AG04450 (cell line): ENCODE data around the gene CCL2. TPM values are rescaled to one million over a fixed set of nuclear protein-coding genes. Genes with fewer than 3 reads are reported as not detected.

Source experiments
- CTCF ChIA-PET: fragments of 300-600, 350-600 bp; formaldehyde crosslinking; extraction: SDS; loops from one replicate; lab custom pipeline; 2022; ENCODE audit warnings: antibody characterized with exemption, inconsistent platforms; lab: Charles Lee
- POLR2A ChIA-PET: fragments of 350-600 bp; formaldehyde crosslinking; extraction: SDS; loops from one replicate; lab custom pipeline; 2021; ENCODE audit warnings: antibody characterized with exemption, inconsistent platforms; lab: Yijun Ruan, JAX
- DNase-seq: peaks from one replicate; pipeline ENCODE4 v3.0.0-alpha.2; 2011; ENCODE audit warnings: low read depth, low spot score
- H3K27ac ChIP-seq: one replicate; pipeline ENCODE4 v1.5.1; 2012; ENCODE audit warnings: low read depth, low read length, control low read depth
- H3K27me3 ChIP-seq: one replicate; pipeline ENCODE4 v1.6.0; 2012; ENCODE audit warnings: low read length; ENCODE audit not compliant: control insufficient read depth, insufficient read depth
- H3K4me3 ChIP-seq: 2 replicates; pipeline ENCODE4 v1.5.1; 2011; ENCODE audit warnings: mild to moderate bottlenecking, low read depth, low read length, control low read depth
- H3K9me3 ChIP-seq: 2 replicates; pipeline ENCODE4 v1.5.1; 2012; ENCODE audit warnings: low read length; ENCODE audit not compliant: control insufficient read depth, insufficient read depth
- polyA plus RNA-seq: library from polyadenylated mRNA; depleted of rRNA; stranded (reverse); fragments of >200 nt; gene quantifications from 2 replicates; pipeline ENCODE4 v1.2.3, GENCODE V29; 2011
- TF ChIP-seq, protein P1 (sequence below): IDR thresholded peaks from 2 replicates; pipeline ENCODE4 v1.5.1; 2011; ENCODE audit warnings: low read depth, low read length, control low read depth, inconsistent platforms

The CCL2 gene
- polyA plus RNA-seq, 1 experiment: 119 TPM

DNA sequence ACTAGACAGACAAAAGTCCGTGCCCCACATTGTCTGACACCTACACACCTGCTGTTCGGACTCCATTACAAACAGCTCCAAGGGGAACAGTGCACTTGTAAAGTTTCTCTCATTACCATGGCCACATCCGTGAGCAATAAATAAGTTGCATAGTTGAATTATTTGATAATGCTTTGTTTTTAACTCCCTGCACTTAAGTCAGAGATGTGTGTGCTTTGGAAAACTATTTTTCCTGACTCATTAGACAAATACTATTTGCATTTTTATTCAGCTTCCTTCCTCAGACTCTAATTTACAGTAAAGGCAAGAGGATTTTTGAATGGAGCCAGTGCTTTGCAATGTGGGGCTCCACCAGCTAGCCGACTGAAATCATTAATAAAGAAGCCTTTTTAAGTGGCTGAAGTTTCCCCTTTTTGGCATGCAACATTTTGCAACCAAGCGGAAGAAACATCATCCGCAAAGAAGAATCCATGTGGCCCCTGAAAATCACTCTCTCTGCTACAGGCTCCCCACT, 6.5 kb upstream of the CCL2 start:
- Histone ChIP-seq H3K27ac (peak overlapping the region; percentile 85), H3K27me3 (no peaks in the 10 kb centered on the region), H3K9me3 (no peaks in the 10 kb centered on the region), H3K4me3 (no peak overlapping the region)
- DNase-seq: peak; percentile 62
- TF ChIP-seq, protein P1, sequence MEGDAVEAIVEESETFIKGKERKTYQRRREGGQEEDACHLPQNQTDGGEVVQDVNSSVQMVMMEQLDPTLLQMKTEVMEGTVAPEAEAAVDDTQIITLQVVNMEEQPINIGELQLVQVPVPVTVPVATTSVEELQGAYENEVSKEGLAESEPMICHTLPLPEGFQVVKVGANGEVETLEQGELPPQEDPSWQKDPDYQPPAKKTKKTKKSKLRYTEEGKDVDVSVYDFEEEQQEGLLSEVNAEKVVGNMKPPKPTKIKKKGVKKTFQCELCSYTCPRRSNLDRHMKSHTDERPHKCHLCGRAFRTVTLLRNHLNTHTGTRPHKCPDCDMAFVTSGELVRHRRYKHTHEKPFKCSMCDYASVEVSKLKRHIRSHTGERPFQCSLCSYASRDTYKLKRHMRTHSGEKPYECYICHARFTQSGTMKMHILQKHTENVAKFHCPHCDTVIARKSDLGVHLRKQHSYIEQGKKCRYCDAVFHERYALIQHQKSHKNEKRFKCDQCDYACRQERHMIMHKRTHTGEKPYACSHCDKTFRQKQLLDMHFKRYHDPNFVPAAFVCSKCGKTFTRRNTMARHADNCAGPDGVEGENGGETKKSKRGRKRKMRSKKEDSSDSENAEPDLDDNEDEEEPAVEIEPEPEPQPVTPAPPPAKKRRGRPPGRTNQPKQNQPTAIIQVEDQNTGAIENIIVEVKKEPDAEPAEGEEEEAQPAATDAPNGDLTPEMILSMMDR: no peak
- ChIA-PET CTCF (interaction anchor here (1.2 to 3.7 kb wide), 4 partner anchors 48 to 113 kb away, joined by 3 to 46 read pairs (median 5); no protein-coding TSS in a partner anchor), POLR2A (interaction anchor here (1.0 to 2.0 kb wide), 3 partner anchors 10 to 27 kb away, joined by 3 to 7 read pairs (median 6); no protein-coding TSS in a partner anchor)

DNA sequence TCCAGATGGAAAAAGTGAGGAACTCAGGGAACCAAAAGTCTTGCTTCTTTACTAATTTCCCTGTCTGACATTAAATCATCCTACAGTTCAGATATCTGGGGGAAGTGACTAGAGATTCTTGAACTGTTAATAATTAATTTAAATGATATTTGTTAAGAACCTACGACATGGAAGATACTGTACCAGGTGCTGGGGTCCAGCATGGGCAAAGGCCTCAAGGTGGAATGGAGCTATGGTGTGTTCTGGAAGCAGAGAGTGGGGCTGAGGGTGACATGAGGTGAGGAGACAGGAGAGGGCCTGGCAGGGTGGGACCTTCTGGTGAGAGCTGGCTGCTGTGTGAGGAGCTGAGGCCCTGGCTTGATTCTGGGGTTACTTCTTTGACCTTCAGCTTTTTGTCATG, 6.0 kb upstream of the CCL2 start:
- H3K4me3 ChIP-seq: no peak overlapping the region
- CTCF ChIA-PET: interaction anchor here (1.2 to 3.7 kb wide), 4 partner anchors 48 to 112 kb away, joined by 3 to 46 read pairs (median 5); no protein-coding TSS in a partner anchor
- H3K27me3 ChIP-seq: no peaks in the 10 kb centered on the region
- POLR2A ChIA-PET: interaction anchor here (1.0 to 2.0 kb wide), 3 partner anchors 10 to 27 kb away, joined by 3 to 7 read pairs (median 6); no protein-coding TSS in a partner anchor
- TF ChIP-seq, protein P1: no peak
- H3K9me3 ChIP-seq: no peaks in the 10 kb centered on the region
- DNase-seq: no peak
- peak overlapping the region; percentile 85 for H3K27ac ChIP-seq

DNA sequence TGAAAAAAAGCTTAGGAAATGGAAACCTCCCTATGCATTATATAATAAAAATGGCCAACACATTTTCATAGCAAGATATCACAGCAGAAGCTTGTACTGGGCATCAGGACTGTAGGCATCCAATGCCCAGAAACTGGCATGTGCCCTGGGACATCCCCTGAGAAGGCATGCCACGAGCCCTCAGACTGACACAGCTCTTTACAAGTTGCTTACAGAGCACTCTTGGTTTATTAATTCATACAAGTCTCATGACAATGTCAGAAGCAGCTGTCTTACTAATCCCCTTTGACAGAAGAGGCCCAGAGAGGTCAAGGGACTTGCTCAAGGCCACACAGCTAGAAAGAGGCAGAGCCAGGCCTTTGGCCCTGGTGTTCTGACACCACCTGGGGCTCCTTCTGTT, 5.6 kb upstream of the CCL2 start:
- ChIA-PET CTCF (interaction anchor here (1.2 to 3.7 kb wide), 4 partner anchors 49 to 112 kb away, joined by 3 to 46 read pairs (median 5); no protein-coding TSS in a partner anchor), POLR2A (interaction anchor here (1.7 to 2.0 kb wide), 2 partner anchors 11 to 26 kb away, joined by 6 to 7 read pairs; no protein-coding TSS in a partner anchor)
- TF ChIP-seq, protein P1: no peak

DNA sequence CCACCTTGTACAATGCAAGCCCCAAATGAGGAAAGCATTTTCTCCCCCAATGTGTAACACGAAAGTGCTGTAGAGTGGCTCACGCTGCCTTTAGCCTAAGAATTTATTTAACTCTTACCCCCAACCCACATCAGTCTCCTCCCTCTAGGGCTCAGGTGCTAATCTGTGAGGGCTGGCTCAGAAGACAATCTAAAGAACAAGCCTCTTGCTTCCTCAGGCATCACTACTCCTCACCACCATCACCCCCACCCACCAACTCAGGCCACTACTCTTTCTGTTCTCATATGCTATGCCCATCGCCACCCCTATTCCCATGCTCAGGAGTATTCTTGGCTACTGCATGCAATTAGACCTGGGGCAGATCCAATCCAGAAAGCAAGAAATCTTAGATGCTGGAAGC, 3.9 kb upstream of the CCL2 start:
- ChIA-PET POLR2A (no interaction called here), CTCF (interaction anchor here (2.3 kb wide), 2 partner anchors 50 to 110 kb away, joined by 17 to 40 read pairs; no protein-coding TSS in a partner anchor)
- Histone ChIP-seq H3K27me3 (no peaks in the 10 kb centered on the region), H3K27ac (peak overlapping the region; percentile 21), H3K4me3 (no peak overlapping the region), H3K9me3 (no peaks in the 10 kb centered on the region)
- TF ChIP-seq, protein P1: no peak
- DNase-seq: no peak

More for the DNA sequence above, 5.6 kb upstream of the CCL2 start:
- DNase-seq: no peak
- Histone ChIP-seq H3K4me3 (no peak overlapping the region), H3K9me3 (no peaks in the 10 kb centered on the region), H3K27ac (peak overlapping the region; percentile 85), H3K27me3 (no peaks in the 10 kb centered on the region)

DNA sequence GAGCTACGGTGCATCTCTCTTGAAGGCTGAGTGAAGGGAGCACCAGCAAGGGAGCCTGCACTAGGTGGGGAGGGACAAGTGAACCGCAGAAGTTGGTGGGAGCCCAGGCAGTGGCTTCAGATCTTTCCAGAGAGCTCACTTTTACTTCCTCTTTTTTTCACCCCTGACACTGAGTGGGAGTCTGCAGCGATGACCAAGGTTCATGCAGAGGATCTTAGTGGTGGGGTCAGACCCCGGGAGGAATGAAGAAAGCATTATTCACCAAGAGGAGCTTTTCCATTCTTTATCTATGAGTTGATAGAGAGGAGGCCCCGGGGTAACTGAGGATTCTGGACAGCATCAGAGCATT, 3.0 kb upstream of the CCL2 start:
- ChIA-PET POLR2A (interaction anchor here (0.6 to 1.9 kb wide), 8 partner anchors 10 to 876 kb away, joined by 3 to 12 read pairs (median 4); no protein-coding TSS in a partner anchor), CTCF (interaction anchor here (2.3 kb wide), 2 partner anchors 51 to 109 kb away, joined by 17 to 40 read pairs; no protein-coding TSS in a partner anchor)
- no peak for DNase-seq
- TF ChIP-seq, protein P1: no peak
- Histone ChIP-seq H3K27me3 (no peaks in the 10 kb centered on the region), H3K9me3 (no peaks in the 10 kb centered on the region), H3K4me3 (no peak overlapping the region), H3K27ac (peak overlapping the region; percentile 94)
